ENCODE measurements around the gene KIF19.

- no peak for TF ChIP-seq CTCF (conservative IDR thresholded peaks at IDR 0.05)
- TF ChIP-seq EZH2 (IDR thresholded peaks at IDR 0.05; ENCODE audit: low read depth), result no peak
Observed at GRCh38 chr17:74351552-74352210, 25.7 kb downstream of the KIF19 start.
